ENCODE results near the gene TRAF1.

GRCh38 chr9:120879446-120879845 lies 47.1 kb downstream of the TRAF1 start:
- TF ChIP-seq EZH2 (IDR thresholded peaks at IDR 0.05; ENCODE audit: borderline replicate concordance, low read length) (no peak), CTCF (IDR thresholded peaks at IDR 0.05; ENCODE audit: low read length) (no peak)

Data from OCI-LY1 (cell line).